GM12878 (cell line): ENCODE results near the gene ELP2. TPM values are rescaled to one million over a fixed set of nuclear protein-coding genes. Genes with fewer than 3 reads are reported as not detected.

ENCODE experiments used
- ATAC-seq: fragments of 200-7000 bp; cut with Tn5 transposase; 3 replicates; pipeline ENCODE4 v1.9.1; 2020; ENCODE audit warnings: mild to moderate bottlenecking, moderate library complexity
- BruUV-seq: library from RNA; stranded (reverse); fragments of 400-500 nt; replicated peaks from 2 replicates; lab custom pipeline; 2021; lab: Mats Ljungman, UMichigan
- CTCF ChIA-PET: fragments of 300-600 bp; sonication (Branson Sonifier 250); formaldehyde crosslinking; extraction: SDS; loops from one replicate; lab custom pipeline; 2021; ENCODE audit warnings: inconsistent platforms; lab: Yijun Ruan, JAX
- POLR2A ChIA-PET: fragments of 350-600 bp; formaldehyde crosslinking; extraction: SDS; loops from one replicate; lab custom pipeline; 2021; ENCODE audit warnings: inconsistent platforms; lab: Charles Lee
- RAD21 ChIA-PET: fragments of 300-600 bp; sonication (Branson Sonifier 250); formaldehyde crosslinking; loops from one replicate; lab custom pipeline; 2023; ENCODE audit warnings: antibody characterized with exemption; ENCODE audit not compliant: unreplicated experiment; lab: Charles Lee
- SMC1A ChIA-PET: fragments of 300-600 bp; sonication (Branson Sonifier 250); formaldehyde crosslinking; loops from one replicate; lab custom pipeline; 2023; ENCODE audit not compliant: unreplicated experiment, uncharacterized antibody; lab: Charles Lee
- DNase-seq: peaks from one replicate; pipeline ENCODE4 v3.0.0-alpha.2; 2011; ENCODE audit warnings: low read depth, low spot score
- FAIRE-seq: peaks from 3 replicates; lab custom pipeline; 2011; peaks lifted over from hg19 to GRCh38; lab: Jason Lieb, UNC
- H2AFZ ChIP-seq: 2 replicates; pipeline ENCODE4 v1.6.0; 2011; ENCODE audit warnings: low read depth, low read length, control low read depth; ENCODE audit not compliant: control insufficient read depth
- H3K27ac ChIP-seq: 2 replicates; pipeline ENCODE4 v1.5.1; 2011; ENCODE audit warnings: control low read depth; ENCODE audit not compliant: control insufficient read depth, insufficient read depth
- H3K27me3 ChIP-seq, 2 experiments: replicated peaks in 1 of 2; 2 replicates each; pipeline versions ENCODE4 v1.6.0 to v1.6.1; 2011; ENCODE audit warnings: low read length in 1 of 2; ENCODE audit not compliant: control insufficient read depth in 2 of 2, insufficient read depth in 2 of 2
- H3K36me3 ChIP-seq, 2 experiments: 2 replicates each; pipeline ENCODE4 v1.5.1; 2011; ENCODE audit warnings: low read length in 1 of 2; ENCODE audit not compliant: control insufficient read depth in 2 of 2, insufficient read depth in 2 of 2
- H3K4me1 ChIP-seq: 2 replicates; pipeline ENCODE4 v1.6.1; 2011; ENCODE audit warnings: mild to moderate bottlenecking, low read length, moderate library complexity, mixed read lengths; ENCODE audit not compliant: control insufficient read depth, insufficient read depth
- H3K4me2 ChIP-seq: 2 replicates; pipeline ENCODE4 v1.6.0; 2011; ENCODE audit warnings: control low read depth; ENCODE audit not compliant: control insufficient read depth, insufficient read depth
- H3K4me3 ChIP-seq: fragments of 200-600 bp; sonication (generic); 2 replicates; pipeline ENCODE4 v1.5.1; 2016
- H3K79me2 ChIP-seq: 2 replicates; pipeline ENCODE4 v1.6.0; 2011; ENCODE audit warnings: low read length; ENCODE audit not compliant: control insufficient read depth, insufficient read depth
- H3K9ac ChIP-seq: 2 replicates; pipeline ENCODE4 v1.8.0; 2011; ENCODE audit warnings: low read length, control low read depth, mixed read lengths; ENCODE audit not compliant: control insufficient read depth, insufficient read depth
- H3K9me3 ChIP-seq: replicated peaks from 3 replicates; pipeline ENCODE4 v1.5.1; 2011; ENCODE audit warnings: mild to moderate bottlenecking, low read length; ENCODE audit not compliant: control insufficient read depth, insufficient read depth
- H4K20me1 ChIP-seq: 2 replicates; pipeline ENCODE4 v1.6.0; 2011; ENCODE audit not compliant: control insufficient read depth, insufficient read depth
- EP300 ChIP-seq, 2 experiments: fragments of 150-350 bp in 1 of 2; IDR thresholded peaks; 2 replicates each; pipeline ENCODE4 v1.6.1; 2011 to 2012; ENCODE audit warnings: low read depth in 2 of 2, low read length in 2 of 2, borderline replicate concordance in 1 of 2, improper control_type of control experiment in 1 of 2, inconsistent platforms in 1 of 2; ENCODE audit not compliant: control insufficient read depth in 1 of 2
- RELB ChIP-seq: fragments of 450-650 bp; IDR thresholded peaks from 2 replicates; pipeline ENCODE4 v1.6.1; 2017; ENCODE audit warnings: low read depth, mild to moderate bottlenecking, moderate library complexity
- SMAD5 ChIP-seq: IDR thresholded peaks from 2 replicates; pipeline ENCODE4 v1.6.1; 2016; ENCODE audit warnings: antibody characterized with exemption, low read depth
- SPI1 ChIP-seq: IDR thresholded peaks from 2 replicates; pipeline ENCODE4 v1.6.1; 2011; ENCODE audit warnings: low read depth, mild to moderate bottlenecking, low read length, moderate library complexity, borderline replicate concordance; ENCODE audit not compliant: insufficient read depth
- ZNF24 ChIP-seq: fragments of 450-650 bp; IDR thresholded peaks from 2 replicates; pipeline ENCODE4 v1.6.1; 2017; ENCODE audit warnings: antibody characterized with exemption, mild to moderate bottlenecking
- in situ Hi-C: fragments of 300-500 bp; cut with MboI; formaldehyde crosslinking; loops from 9 replicates; pipeline ENCODE4 v1.14.3; 2018; ENCODE audit warnings: mixed read lengths
- intact Hi-C: fragments of 100-400 bp; cut with micrococcal nuclease; formaldehyde crosslinking; loops from one replicate; pipeline ENCODE4 v1.14.2; 2022; ENCODE audit not compliant: unreplicated experiment
- polyA plus RNA-seq, 11 experiments: library from polyadenylated mRNA; depleted of rRNA in 4 of 11; unstranded in 6 of 11; stranded (reverse) in 5 of 11; fragments of >200 nt; fragmentation: Nextera tagmentation in 4 of 11; fragmentation: Illumina TruSeq in 1 of 11; extraction: Ambion mirVana in 4 of 11; extraction: Trizol in 1 of 11; gene quantifications; 1 replicate in 1 of 11; 2 replicates in 10 of 11; pipeline versions ENCODE4 v1.2.1 to v1.2.3, GENCODE V29; 2011 to 2016; ENCODE audit warnings: inconsistent platforms in 2 of 11, missing spikeins in 2 of 11, low read depth in 1 of 11
- total RNA-seq, 4 experiments: library from RNA; depleted of rRNA in 3 of 4; stranded (reverse); fragments of >200 nt in 3 of 4; fragmentation: Illumina TruSeq in 1 of 4; extraction: Trizol in 1 of 4; gene quantifications; 2 replicates each; pipeline versions ENCODE4 v1.2.1 to v1.2.3, GENCODE V29; 2013 to 2021

Gene ELP2
- total and polyA plus RNA-seq, 10 of the 15 experiments (the other 5 are each of a cell fraction or from before 2014, with no cell fraction given): 56.9 to 134 (median 88.5) TPM

GRCh38 chr18:36107477-36107876, 22.2 kb upstream of the ELP2 start:
- H3K4me2 ChIP-seq: no peak overlapping the region
- H3K4me3 ChIP-seq: no peak overlapping the region
- peaks cover 0 to 9% of the 10 kb centered on the region in 2 experiments; a peak in 2 of 4 replicates for H3K36me3 ChIP-seq
- no peak overlapping the region for H3K27ac ChIP-seq
- H3K9ac ChIP-seq: no peak overlapping the region
- SMC1A ChIA-PET: interaction anchor here (0.6 to 1.2 kb wide), 3 partner anchors 12 to 177 kb away, joined by 3 read pairs; no protein-coding TSS in a partner anchor
- H3K4me1 ChIP-seq: no peaks in the 10 kb centered on the region
- H2AFZ ChIP-seq: no peak overlapping the region
- CTCF ChIA-PET: interaction anchor here (1.3 kb wide), 1 partner anchor 177 kb away, joined by 3 read pairs; no protein-coding TSS in a partner anchor
- POLR2A ChIA-PET: interaction anchor here (0.6 to 0.7 kb wide), 4 partner anchors 22 to 573 kb away, joined by 3 to 4 read pairs (median 4); partner anchors contain the start of gene SLC39A6
- TF ChIP-seq EP300 (IDR thresholded peaks at IDR 0.05; ENCODE audit: borderline replicate concordance in 1 of 2, control insufficient read depth in 1 of 2, low read depth in 2 of 2, low read length in 2 of 2) (no peak), RELB (no peak), ZNF24 (no peak), SMAD5 (no peak), SPI1 (peak; percentile 75)
- DNase-seq (no peak), ATAC-seq (no peak), FAIRE-seq (no peak)
- no peaks in the 10 kb centered on the region for H3K79me2 ChIP-seq
- RAD21 ChIA-PET: interaction anchor here (0.6 kb wide), 1 partner anchor 702 kb away, joined by 3 read pairs; no protein-coding TSS in a partner anchor
- in situ Hi-C loops (no loop called here), intact Hi-C loops (no loop called here)
- no peaks in the 10 kb centered on the region for H3K27me3 ChIP-seq
- BruUV-seq: no TSS peak
- H3K9me3 ChIP-seq: no peaks in the 10 kb centered on the region
- H4K20me1 ChIP-seq: no peaks in the 10 kb centered on the region
